Measurements from ENCODE around the gene PHKB.
A peak's percentile ranks its signal among the peaks of the same experiment; 100 is the strongest.
"Not testable (repeated sequence)": the region's sequence is repeated elsewhere in the genome, so short reads cannot be mapped to it uniquely, and the experiment has no call there.

PHKB gene

DNA sequence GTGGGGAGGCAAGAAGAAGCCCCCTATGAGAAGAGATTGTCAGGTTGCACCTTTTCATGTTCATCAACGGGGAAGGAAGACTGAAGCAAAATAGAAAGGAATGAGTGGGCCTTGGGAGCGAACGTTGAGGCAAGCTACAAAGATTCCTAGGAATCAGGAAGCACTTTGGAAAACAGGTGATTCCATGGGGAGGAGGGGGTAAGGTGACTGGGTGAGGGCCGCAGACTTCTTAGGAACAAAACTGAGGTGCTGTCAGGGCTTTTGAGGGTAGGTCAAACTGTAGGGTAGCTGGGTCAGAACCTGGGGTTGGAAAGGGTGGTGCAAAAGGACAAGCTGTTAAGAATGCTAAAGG is 796 bp upstream of the PHKB start:
- peaks cover 14% of the 10 kb centered on the region for H3K36me3 ChIP-seq (replicated peaks)
- in situ Hi-C loops (cut with MboI; ENCODE audit: low sequenced_read_pairs), result no loop called here
- peaks cover 29% of the 10 kb centered on the region for H3K4me1 ChIP-seq
- H3K27me3 ChIP-seq (ENCODE audit: low read depth), result no peaks in the 10 kb centered on the region
- H3K4me3 ChIP-seq, result peak overlapping the region; percentile 84
- DNase-seq (ENCODE audit: low spot score in 2 of 2), result no peak
- H3K9me3 ChIP-seq, result no peaks in the 10 kb centered on the region

- in situ Hi-C loops (cut with MboI; ENCODE audit: low sequenced_read_pairs), result no loop called here
- Histone ChIP-seq H3K4me3 (peak overlapping the region; percentile 84), H3K27me3 (ENCODE audit: low read depth) (no peaks in the 10 kb centered on the region), H3K36me3 (replicated peaks) (peaks cover 14% of the 10 kb centered on the region), H3K4me1 (peaks cover 31% of the 10 kb centered on the region), H3K9me3 (no peaks in the 10 kb centered on the region)
- peak; percentile 53 to 79 for DNase-seq (ENCODE audit: low spot score in 2 of 2)
These were observed 601 bp downstream of the PHKB start for GRCh38 chr16:47461598-47462266.

DNA sequence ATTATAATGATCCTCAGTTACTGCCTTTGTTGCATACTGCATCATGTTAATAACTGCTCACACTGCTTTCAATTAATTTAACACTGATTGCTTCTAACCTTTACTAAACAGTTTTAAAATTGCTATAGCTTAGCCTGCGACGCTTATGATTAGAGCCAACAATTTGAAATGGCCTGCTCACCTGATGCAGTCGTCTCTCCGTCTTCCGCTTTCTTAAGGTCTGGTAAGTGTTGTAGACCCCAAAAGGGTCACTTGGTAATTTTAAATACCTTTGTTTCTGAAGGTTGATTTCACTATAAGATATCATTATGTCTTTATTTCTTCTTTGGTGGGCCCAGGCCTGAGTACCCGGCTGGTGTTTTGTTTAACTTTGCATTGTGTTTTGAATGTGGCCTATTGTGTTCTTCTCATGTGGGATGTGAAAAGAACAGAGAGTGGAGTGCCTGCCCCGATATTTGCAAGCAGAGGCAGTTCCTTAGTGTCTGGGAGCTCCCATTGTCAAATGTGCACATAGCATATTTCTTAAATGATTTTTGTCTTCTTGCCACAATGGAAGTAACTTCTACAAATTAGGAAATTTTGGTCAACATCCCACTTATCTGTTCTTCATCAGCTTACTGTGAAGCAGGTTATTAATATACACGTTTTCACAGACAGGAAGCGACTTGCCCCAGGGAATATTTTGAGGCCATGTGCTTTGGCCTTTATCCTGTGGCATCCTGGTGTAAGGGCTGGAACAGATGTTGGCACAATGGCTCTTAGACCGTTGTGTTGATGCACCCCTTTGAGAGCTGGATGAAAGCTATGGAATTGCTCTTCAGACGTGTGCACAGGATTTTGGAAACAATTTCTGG is 2.9 kb downstream of the PHKB start:
- in situ Hi-C loops (cut with MboI; ENCODE audit: low sequenced_read_pairs), result no loop called here
- Histone ChIP-seq H3K36me3 (replicated peaks) (0 out of 2 replicates have a peak, but pooled peaks cover 2% of the 10 kb centered on the region), H3K27me3 (ENCODE audit: low read depth) (no peaks in the 10 kb centered on the region), H3K4me3 (peak overlapping the region; percentile 0; the same call in 1 of the 2 replicates), H3K4me1 (peaks cover 33% of the 10 kb centered on the region), H3K9me3 (no peaks in the 10 kb centered on the region)
- DNase-seq (ENCODE audit: low spot score in 2 of 2), result peak; percentile 63 to 76

DNA sequence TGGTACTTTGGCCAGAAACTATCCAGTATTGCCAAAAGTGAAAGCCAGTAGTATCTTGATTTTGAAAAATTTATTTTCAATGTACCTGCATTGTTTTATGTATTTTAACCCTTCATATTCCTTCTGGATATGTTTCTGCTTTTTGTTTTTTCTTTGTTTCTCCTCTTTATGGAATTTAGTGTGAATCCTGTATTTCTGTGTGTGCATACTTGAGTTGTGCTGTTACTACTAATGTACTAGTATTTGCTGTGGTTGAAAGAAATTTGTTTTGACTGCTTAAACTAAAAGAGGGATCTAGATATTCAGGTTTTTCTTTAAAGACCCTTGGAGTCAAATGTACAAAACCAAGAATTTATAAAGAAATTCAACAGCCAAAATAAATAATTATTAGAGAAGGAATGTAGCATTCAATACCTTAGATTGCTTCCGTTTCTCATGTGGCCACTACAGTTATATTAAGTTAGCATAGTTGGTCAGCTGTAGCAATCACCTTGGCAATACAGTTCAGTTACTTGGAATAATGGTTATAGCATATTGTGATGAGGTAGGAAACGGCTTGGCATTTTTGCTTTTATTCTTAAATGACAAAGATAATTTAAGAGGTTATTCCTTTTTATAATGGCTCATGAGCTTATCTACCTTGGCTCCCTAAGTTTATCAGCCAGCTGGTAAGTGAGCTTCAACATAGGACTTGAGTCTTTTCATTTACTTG is 4.9 kb downstream of the PHKB start:
- Histone ChIP-seq H3K9me3 (no peaks in the 10 kb centered on the region), H3K27me3 (ENCODE audit: low read depth) (no peaks in the 10 kb centered on the region), H3K36me3 (replicated peaks) (no peaks in the 10 kb centered on the region; the same call in 1 of the 2 replicates), H3K4me3 (no peak overlapping the region), H3K4me1 (peaks cover 35% of the 10 kb centered on the region)
- DNase-seq (ENCODE audit: low spot score in 2 of 2), result no peak
- in situ Hi-C loops (cut with MboI; ENCODE audit: low sequenced_read_pairs), result no loop called here

DNA sequence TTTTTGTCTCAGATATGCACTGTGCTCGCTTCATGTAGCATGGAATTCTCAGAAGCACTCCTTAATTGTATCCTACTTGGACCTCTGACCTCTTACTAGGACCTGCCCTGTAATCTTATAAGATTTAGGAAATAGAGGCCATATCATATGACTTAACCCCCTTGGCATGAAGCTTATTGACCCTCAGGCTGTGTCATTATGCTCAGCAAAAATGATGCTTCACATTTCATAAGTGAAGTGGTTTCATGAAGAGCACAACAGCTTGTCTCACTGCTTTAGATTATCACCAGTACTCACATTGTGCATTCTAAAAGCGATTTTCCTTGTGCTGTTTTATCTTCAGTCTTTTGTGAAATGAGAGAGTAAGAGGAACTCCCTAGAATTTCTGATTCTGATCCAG is 6.4 kb downstream of the PHKB start:
- no peak for DNase-seq (ENCODE audit: low spot score in 2 of 2)
- Histone ChIP-seq H3K4me1 (peaks cover 33% of the 10 kb centered on the region), H3K4me3 (no peak overlapping the region), H3K36me3 (replicated peaks) (no peaks in the 10 kb centered on the region; the same call in 1 of the 2 replicates), H3K9me3 (no peaks in the 10 kb centered on the region), H3K27me3 (ENCODE audit: low read depth) (no peaks in the 10 kb centered on the region)
- in situ Hi-C loops (cut with MboI; ENCODE audit: low sequenced_read_pairs), result no loop called here

DNA sequence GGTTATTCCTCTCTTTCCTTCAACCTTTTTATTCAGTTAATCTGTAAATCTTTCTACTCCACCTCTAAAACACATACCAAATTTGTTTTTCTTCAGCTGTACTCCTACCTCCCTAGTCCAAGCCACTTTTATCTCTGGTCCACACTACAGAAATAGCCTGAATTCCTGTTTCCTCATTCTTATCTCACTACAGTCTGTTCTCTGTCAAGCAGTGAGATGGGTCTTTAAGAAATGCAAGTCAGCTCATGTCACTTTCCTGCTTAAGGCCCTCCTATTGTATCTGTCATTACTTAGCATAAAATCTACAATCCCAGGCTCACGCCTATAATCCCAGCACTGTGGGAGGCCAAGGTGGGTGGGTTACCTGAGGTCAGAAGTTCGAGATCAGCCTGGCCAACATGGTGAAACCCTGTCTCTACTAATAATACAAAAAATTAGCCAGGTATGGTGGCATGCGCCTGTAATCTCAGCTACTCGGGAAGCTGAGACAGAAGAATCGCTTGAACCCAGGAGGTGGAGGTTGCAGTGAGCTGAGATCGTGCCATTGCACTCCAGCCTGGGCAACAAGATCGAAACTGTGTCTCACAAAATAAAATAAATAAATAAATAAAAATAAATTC is 7.0 kb downstream of the PHKB start:
- DNase-seq (ENCODE audit: low spot score in 2 of 2); H3K27me3 ChIP-seq (ENCODE audit: low read depth); in situ Hi-C loops (cut with MboI; ENCODE audit: low sequenced_read_pairs); H3K4me3 ChIP-seq; H3K9me3 ChIP-seq; H3K36me3 ChIP-seq (replicated peaks): not testable (repeated sequence)
- H3K4me1 ChIP-seq, result peaks cover 28% of the 10 kb centered on the region

- no peak for DNase-seq (ENCODE audit: low spot score in 2 of 2)
- H3K4me1 ChIP-seq, result peaks cover 21% of the 10 kb centered on the region
- H3K27me3 ChIP-seq (ENCODE audit: low read depth), result no peaks in the 10 kb centered on the region
- H3K36me3 ChIP-seq (replicated peaks), result no peaks in the 10 kb centered on the region; the same call in 1 of the 2 replicates
- in situ Hi-C loops (cut with MboI; ENCODE audit: low sequenced_read_pairs), result no loop called here
- no peaks in the 10 kb centered on the region for H3K9me3 ChIP-seq
- no peak overlapping the region for H3K4me3 ChIP-seq
These were observed 8.1 kb downstream of the PHKB start for GRCh38 chr16:47469227-47469626.

DNA sequence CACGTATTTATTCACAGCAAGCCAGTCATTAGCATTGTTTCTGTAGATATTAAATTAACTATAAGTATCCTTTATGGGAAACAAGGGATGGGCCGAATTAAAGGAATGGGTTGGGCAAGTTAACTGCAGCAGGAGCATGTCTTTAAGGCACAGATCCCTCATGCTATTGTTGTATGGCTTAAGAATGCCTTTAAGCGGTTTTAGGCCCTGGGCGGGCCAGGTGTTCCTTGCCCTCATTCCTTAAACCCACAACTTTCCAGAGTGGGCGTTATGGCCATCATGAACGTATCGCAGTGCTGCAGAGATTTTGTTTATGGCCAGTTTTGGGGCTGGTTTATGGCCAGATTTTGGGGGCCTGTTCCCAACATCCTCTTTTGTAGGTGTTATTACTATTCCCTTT is 9.1 kb downstream of the PHKB start:
- H3K27me3 ChIP-seq (ENCODE audit: low read depth), result no peaks in the 10 kb centered on the region
- no peaks in the 10 kb centered on the region for H3K9me3 ChIP-seq
- H3K4me3 ChIP-seq, result no peak overlapping the region
- DNase-seq (ENCODE audit: low spot score in 2 of 2), result peak in 1 of 2 experiments; percentile 37
- H3K4me1 ChIP-seq, result peaks cover 11% of the 10 kb centered on the region
- in situ Hi-C loops (cut with MboI; ENCODE audit: low sequenced_read_pairs), result no loop called here
- no peaks in the 10 kb centered on the region; the same call in 1 of the 2 replicates for H3K36me3 ChIP-seq (replicated peaks)

GRCh38 chr16:47470810-47471209 is 9.7 kb downstream of the PHKB start:
- Histone ChIP-seq H3K4me3 (no peak overlapping the region), H3K27me3 (ENCODE audit: low read depth) (no peaks in the 10 kb centered on the region), H3K4me1 (peaks cover 8% of the 10 kb centered on the region), H3K9me3 (no peaks in the 10 kb centered on the region), H3K36me3 (replicated peaks) (no peaks in the 10 kb centered on the region; the same call in 1 of the 2 replicates)
- DNase-seq (ENCODE audit: low spot score in 2 of 2), result no peak
- in situ Hi-C loops (cut with MboI; ENCODE audit: low sequenced_read_pairs), result no loop called here

DNA sequence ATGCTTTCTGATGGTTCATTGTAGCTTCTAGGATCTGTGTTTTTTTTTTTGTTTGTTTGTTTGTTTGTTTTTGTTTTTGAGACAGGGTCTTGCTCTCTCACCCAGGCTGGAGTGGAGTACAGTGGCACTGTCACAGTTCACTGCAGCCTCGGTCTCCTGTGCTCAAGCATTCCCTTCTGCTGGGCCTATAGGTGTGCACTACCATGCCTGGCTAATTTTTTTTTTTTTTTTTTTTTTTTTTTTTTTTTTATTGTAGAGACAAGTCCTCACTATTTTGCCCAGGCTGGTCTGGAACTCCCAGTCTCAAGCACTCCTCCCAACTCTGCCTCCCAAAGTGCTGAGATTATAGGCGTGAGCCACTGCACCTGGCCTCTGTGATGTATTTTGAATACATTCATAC is 11.9 kb downstream of the PHKB start:
- H3K36me3 ChIP-seq (replicated peaks); H3K9me3 ChIP-seq; H3K4me1 ChIP-seq; DNase-seq (ENCODE audit: low spot score in 2 of 2); H3K27me3 ChIP-seq (ENCODE audit: low read depth); in situ Hi-C loops (cut with MboI; ENCODE audit: low sequenced_read_pairs); H3K4me3 ChIP-seq: not testable (repeated sequence)

DNA sequence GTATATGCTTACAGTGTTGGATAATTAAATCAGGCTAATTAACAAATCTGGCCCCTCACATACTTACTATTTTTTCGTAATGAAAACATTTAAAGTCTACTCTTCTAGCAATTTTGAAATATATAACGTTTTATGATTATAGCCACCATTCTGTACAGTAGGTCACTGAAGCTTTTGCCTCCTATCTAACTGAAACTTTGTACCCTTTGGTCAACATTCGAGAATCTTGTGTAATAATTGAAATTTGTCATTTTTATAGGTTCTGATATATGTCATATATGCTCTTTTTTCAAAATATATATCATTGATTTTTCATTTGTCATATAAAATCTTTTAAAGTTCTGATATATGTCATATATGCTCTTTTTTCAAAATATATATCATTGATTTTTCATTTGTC is 12.7 kb downstream of the PHKB start:
- H3K4me3 ChIP-seq, result no peak overlapping the region
- no peaks in the 10 kb centered on the region; the same call in 1 of the 2 replicates for H3K36me3 ChIP-seq (replicated peaks)
- in situ Hi-C loops (cut with MboI; ENCODE audit: low sequenced_read_pairs), result no loop called here
- no peaks in the 10 kb centered on the region for H3K27me3 ChIP-seq (ENCODE audit: low read depth)
- no peaks in the 10 kb centered on the region for H3K9me3 ChIP-seq
- no peak for DNase-seq (ENCODE audit: low spot score in 2 of 2)
- peaks cover 10% of the 10 kb centered on the region for H3K4me1 ChIP-seq

GRCh38 chr16:47475786-47476185 is 14.7 kb downstream of the PHKB start:
- H3K9me3 ChIP-seq, result no peaks in the 10 kb centered on the region
- H3K4me1 ChIP-seq, result peaks cover 7% of the 10 kb centered on the region
- in situ Hi-C loops (cut with MboI; ENCODE audit: low sequenced_read_pairs), result no loop called here
- no peak overlapping the region for H3K4me3 ChIP-seq
- no peaks in the 10 kb centered on the region for H3K27me3 ChIP-seq (ENCODE audit: low read depth)
- no peak for DNase-seq (ENCODE audit: low spot score in 2 of 2)
- H3K36me3 ChIP-seq (replicated peaks), result no peaks in the 10 kb centered on the region

- in situ Hi-C loops (cut with MboI; ENCODE audit: low sequenced_read_pairs), result no loop called here
These were observed 15.7 kb downstream of the PHKB start for GRCh38 chr16:47476654-47477345.

More at GRCh38 chr16:47476654-47477345, 15.7 kb downstream of the PHKB start:
- no peak for DNase-seq (ENCODE audit: low spot score in 2 of 2)
- Histone ChIP-seq H3K4me1 (peaks cover 7% of the 10 kb centered on the region), H3K4me3 (no peak overlapping the region), H3K9me3 (no peaks in the 10 kb centered on the region), H3K36me3 (replicated peaks) (no peaks in the 10 kb centered on the region), H3K27me3 (ENCODE audit: low read depth) (no peaks in the 10 kb centered on the region)

Measured in HAP-1 (cell line).